Measurements from ENCODE around the gene SYT9.
A peak's percentile ranks its signal among the peaks of the same experiment; 100 is the strongest.

SYT9 gene

DNA sequence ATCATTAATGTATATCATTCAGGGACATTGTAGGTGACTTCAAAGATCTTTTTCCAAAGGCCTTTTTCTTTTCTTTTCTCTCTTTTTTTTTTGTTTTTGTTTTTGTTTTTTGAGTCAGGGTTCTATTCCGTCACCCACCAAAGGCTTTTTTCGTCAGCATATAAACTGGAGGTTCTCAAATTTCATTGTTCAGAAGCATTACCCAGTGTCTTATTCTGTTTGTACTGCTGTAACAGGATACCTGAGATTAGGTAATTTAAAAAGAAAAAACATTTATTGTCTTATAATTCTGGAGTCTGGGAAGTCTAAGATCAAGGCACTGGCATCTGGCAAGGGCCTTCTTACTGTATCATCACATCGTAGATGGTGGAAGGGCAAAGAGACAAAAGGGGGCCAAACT, 6.4 kb upstream of the SYT9 start:
- no peak overlapping the region for H2AFZ ChIP-seq (ENCODE audit: low read depth, low read length)
- H3K36me3 ChIP-seq (replicated peaks; ENCODE audit: low read depth, low read length) = no peaks in the 10 kb centered on the region
- no peak overlapping the region for H3K4me2 ChIP-seq (ENCODE audit: low read length)
- H3K4me1 ChIP-seq (ENCODE audit: low read length) = peaks cover 17% of the 10 kb centered on the region
- no peak for TF ChIP-seq EZH2phosphoT487 (IDR thresholded peaks at IDR 0.05; ENCODE audit: low read depth)
- TF ChIP-seq, protein P1, sequence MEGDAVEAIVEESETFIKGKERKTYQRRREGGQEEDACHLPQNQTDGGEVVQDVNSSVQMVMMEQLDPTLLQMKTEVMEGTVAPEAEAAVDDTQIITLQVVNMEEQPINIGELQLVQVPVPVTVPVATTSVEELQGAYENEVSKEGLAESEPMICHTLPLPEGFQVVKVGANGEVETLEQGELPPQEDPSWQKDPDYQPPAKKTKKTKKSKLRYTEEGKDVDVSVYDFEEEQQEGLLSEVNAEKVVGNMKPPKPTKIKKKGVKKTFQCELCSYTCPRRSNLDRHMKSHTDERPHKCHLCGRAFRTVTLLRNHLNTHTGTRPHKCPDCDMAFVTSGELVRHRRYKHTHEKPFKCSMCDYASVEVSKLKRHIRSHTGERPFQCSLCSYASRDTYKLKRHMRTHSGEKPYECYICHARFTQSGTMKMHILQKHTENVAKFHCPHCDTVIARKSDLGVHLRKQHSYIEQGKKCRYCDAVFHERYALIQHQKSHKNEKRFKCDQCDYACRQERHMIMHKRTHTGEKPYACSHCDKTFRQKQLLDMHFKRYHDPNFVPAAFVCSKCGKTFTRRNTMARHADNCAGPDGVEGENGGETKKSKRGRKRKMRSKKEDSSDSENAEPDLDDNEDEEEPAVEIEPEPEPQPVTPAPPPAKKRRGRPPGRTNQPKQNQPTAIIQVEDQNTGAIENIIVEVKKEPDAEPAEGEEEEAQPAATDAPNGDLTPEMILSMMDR (IDR thresholded peaks at IDR 0.05; ENCODE audit: low read depth, low read length) = no peak
- H3K9ac ChIP-seq (ENCODE audit: low read length) = no peak overlapping the region
- no peak overlapping the region for H3K27ac ChIP-seq (ENCODE audit: low read length)
- H4K20me1 ChIP-seq (ENCODE audit: insufficient read depth, low read length) = no peaks in the 10 kb centered on the region
- H3K9me3 ChIP-seq (ENCODE audit: insufficient read depth, low read length) = no peaks in the 10 kb centered on the region
- H3K27me3 ChIP-seq (ENCODE audit: low read depth, low read length) = no peaks in the 10 kb centered on the region
- no peaks in the 10 kb centered on the region for H3K79me2 ChIP-seq (ENCODE audit: low read length)
- no peak overlapping the region for H3K4me3 ChIP-seq (ENCODE audit: low read length)

DNA sequence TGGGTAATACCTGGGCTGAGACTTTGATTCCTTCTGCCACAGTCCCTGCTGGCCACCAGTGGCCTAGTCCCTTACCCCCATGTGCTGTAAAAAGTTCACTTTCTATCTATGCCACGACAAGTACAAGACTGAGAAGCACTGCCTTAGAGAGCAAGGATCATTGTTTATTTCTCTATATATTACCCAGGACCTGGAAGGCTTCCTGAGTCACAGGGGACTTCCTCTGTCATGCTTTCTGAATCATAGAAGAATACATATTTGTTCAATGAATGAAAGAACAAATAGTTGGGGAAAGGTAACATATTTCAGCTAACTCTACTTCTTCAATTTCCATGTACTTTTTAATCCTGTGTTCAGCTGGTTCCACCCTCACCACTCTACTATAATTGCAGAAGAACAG, 5.5 kb upstream of the SYT9 start:
- H3K4me1 ChIP-seq (ENCODE audit: low read length) = peaks cover 26% of the 10 kb centered on the region
- TF ChIP-seq, protein P1 (IDR thresholded peaks at IDR 0.05; ENCODE audit: low read depth, low read length) = no peak
- no peak for TF ChIP-seq EZH2phosphoT487 (IDR thresholded peaks at IDR 0.05; ENCODE audit: low read depth)
- H2AFZ ChIP-seq (ENCODE audit: low read depth, low read length) = no peak overlapping the region
- no peak overlapping the region for H3K4me3 ChIP-seq (ENCODE audit: low read length)
- no peaks in the 10 kb centered on the region for H3K79me2 ChIP-seq (ENCODE audit: low read length)
- H3K4me2 ChIP-seq (ENCODE audit: low read length) = no peak overlapping the region
- H4K20me1 ChIP-seq (ENCODE audit: insufficient read depth, low read length) = no peaks in the 10 kb centered on the region
- no peak overlapping the region for H3K27ac ChIP-seq (ENCODE audit: low read length)
- no peak overlapping the region for H3K9ac ChIP-seq (ENCODE audit: low read length)
- H3K36me3 ChIP-seq (replicated peaks; ENCODE audit: low read depth, low read length) = no peaks in the 10 kb centered on the region
- no peaks in the 10 kb centered on the region for H3K9me3 ChIP-seq (ENCODE audit: insufficient read depth, low read length)
- H3K27me3 ChIP-seq (ENCODE audit: low read depth, low read length) = no peaks in the 10 kb centered on the region

DNA sequence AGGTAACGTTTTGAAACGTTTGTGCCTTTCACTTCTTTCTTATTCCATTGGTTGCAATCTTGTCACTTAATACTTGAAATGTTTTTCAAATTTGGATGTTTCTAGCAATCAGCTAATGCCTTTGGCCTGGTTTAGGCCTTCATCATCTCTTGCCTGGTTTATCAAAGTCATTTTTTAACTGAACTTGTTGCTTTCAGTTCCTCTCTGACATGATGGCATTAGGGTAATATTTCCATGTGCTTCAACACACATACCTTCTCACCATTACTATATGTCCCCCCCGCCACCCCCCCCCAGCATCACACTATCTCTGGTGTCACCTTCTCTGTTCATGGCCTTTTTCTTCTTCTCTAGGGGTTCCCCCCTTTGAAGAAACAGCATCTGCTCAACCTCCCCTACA, 1.5 kb upstream of the SYT9 start:
- Histone ChIP-seq H3K4me1 (ENCODE audit: low read length) (peaks cover 31% of the 10 kb centered on the region), H3K4me3 (ENCODE audit: low read length) (peak overlapping the region; percentile 36; the same call in 1 of the 2 replicates), H3K9me3 (ENCODE audit: insufficient read depth, low read length) (no peaks in the 10 kb centered on the region), H3K27ac (ENCODE audit: low read length) (peak overlapping the region; percentile 80), H2AFZ (ENCODE audit: low read depth, low read length) (peak overlapping the region; percentile 63), H3K79me2 (ENCODE audit: low read length) (no peaks in the 10 kb centered on the region), H3K9ac (ENCODE audit: low read length) (no peak overlapping the region; the same call in 1 of the 2 replicates), H3K27me3 (ENCODE audit: low read depth, low read length) (no peaks in the 10 kb centered on the region), H4K20me1 (ENCODE audit: insufficient read depth, low read length) (no peaks in the 10 kb centered on the region), H3K36me3 (replicated peaks; ENCODE audit: low read depth, low read length) (no peaks in the 10 kb centered on the region), H3K4me2 (ENCODE audit: low read length) (peak overlapping the region; percentile 78)
- TF ChIP-seq EZH2phosphoT487 (IDR thresholded peaks at IDR 0.05; ENCODE audit: low read depth) = no peak
- TF ChIP-seq, protein P1 (IDR thresholded peaks at IDR 0.05; ENCODE audit: low read depth, low read length) = no peak

DNA sequence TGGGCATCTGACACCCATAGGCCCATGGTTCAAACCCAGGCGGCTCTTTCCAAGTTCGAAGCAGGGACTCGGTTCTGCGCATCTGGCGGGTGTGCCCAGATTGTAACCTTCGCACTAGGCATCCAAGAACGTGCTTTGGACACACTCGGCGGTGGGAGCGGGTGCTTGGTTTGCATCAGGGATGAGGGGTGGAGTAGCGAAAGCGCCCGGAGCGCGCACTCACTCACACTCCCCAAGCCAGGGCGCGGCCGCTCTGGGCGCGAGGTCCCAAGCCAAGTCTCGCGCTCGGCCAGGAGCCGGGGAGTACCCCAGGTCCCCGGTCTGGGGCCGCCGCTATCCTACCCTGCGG, 243 bp upstream of the SYT9 start:
- Histone ChIP-seq H3K9me3 (ENCODE audit: insufficient read depth, low read length) (no peaks in the 10 kb centered on the region), H4K20me1 (ENCODE audit: insufficient read depth, low read length) (no peaks in the 10 kb centered on the region), H3K27me3 (ENCODE audit: low read depth, low read length) (no peaks in the 10 kb centered on the region), H3K4me1 (ENCODE audit: low read length) (peaks cover 31% of the 10 kb centered on the region), H2AFZ (ENCODE audit: low read depth, low read length) (no peak overlapping the region), H3K79me2 (ENCODE audit: low read length) (no peaks in the 10 kb centered on the region), H3K4me3 (ENCODE audit: low read length) (no peak overlapping the region), H3K9ac (ENCODE audit: low read length) (no peak overlapping the region), H3K4me2 (ENCODE audit: low read length) (no peak overlapping the region), H3K36me3 (replicated peaks; ENCODE audit: low read depth, low read length) (no peaks in the 10 kb centered on the region), H3K27ac (ENCODE audit: low read length) (no peak overlapping the region)
- TF ChIP-seq EZH2phosphoT487 (IDR thresholded peaks at IDR 0.05; ENCODE audit: low read depth) = no peak
- TF ChIP-seq, protein P1 (IDR thresholded peaks at IDR 0.05; ENCODE audit: low read depth, low read length) = no peak
